HG03460 (cell line): Measurements from ENCODE around the gene MAP10.

Experiments used
- ATAC-seq: cut with Tn5 transposase; IDR thresholded peaks from one replicate; pipeline ENCODE4 v1.9.1; 2021; ENCODE audit not compliant: unreplicated experiment

The MAP10 gene

DNA sequence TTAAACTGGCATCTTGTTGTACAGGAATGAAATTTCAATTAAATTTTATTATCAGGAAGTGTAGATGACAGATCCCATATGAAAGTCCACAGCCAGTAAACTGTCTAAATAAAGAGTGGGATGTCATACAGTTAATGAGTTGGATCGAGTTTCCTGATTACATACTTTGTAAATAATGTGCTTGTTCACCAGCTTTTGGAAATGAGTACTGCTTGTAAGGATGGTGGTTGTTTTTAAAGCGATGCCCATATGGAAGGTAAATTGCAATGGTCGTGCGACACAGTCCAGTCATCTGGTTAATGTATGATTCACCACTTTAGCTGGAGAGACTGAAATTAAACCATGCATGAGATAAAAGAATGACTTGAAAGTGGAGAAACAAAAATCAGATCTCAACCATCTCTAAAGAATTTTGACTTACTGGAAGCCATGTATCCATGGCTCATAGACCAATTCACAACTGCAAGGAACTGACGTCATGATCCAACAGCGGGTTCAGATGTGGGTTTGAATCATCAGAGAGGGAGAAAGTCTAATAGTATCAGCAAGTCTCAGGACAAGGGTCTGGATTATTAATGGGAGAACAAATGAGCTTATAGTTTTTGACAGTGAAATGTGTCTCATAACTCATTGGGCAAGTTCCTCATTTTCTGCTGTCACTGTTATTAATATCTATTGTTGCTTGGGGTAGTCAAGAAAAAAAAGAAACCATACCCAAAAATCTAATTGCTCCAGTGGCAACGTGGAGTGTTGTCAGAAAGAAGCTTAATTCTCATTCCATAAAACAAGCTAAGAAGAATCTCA lies 49.0 kb downstream of the MAP10 start:
- no peak for ATAC-seq

DNA sequence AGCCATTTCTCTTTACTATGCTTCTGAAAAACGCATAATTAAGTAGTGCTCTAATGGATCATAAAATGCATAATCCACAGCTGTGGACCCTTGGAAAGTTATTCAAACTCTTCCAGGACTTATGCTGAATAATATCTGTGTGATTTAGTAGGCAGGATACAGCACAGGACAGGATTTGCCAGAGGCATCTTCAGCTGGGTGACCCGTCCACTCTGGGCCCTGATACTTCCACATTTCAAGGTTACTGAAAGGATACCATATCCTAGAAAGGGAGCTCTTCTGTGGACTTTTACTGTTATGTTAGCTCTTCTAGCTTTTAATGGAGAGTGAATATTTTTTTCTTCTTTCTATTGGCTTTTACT lies 49.6 kb downstream of the MAP10 start:
- ATAC-seq: no peak

DNA sequence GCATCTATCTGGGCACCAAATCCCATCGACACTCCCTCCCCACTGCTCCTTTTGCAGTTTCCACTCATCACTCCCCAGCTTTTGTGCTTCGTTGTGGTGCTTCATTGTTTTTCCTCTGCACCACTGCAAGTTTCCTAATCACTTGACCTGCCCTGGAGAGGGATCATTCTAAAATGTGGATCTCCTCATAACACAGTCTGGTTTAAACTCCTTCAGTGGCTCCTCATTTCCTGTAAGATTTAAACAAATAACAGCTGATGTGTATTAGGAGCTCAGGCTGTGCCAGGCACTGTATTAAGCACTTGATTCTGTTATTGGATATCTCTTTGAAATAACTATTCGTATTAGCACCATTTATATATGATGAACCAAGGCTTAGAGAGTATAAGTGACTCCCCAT lies 51.3 kb downstream of the MAP10 start:
- ATAC-seq: no peak
